Measurements from ENCODE around the gene DLG4. TPM values are rescaled to one million over a fixed set of nuclear protein-coding genes. Genes with fewer than 3 reads are reported as not detected.
A peak's percentile ranks its signal among the peaks of the same experiment; 100 is the strongest.

Gene DLG4
- total RNA-seq, 2 experiments from 2014 or later, result 10.2 to 11.0 TPM

DNA sequence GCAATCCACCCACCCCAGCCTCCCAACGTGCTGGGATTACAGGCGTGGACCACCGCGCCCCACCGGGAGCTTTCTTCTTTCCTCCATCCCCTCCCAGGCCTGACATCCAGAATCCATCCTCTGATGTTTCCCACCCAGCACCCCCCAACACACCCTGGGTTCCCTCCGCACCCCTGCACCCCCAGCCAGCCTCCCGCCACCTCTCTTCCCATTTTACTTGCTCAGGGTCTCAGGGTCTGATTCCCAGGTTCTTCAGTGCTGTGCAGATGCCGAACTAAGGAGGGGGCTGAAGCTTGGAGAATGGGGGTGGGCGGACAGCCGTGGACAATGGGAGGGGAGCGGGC is 40.7 kb downstream of the DLG4 start:
- no peak for ATAC-seq (ENCODE audit: poor library complexity)
- Mint-ChIP-seq H3K27ac (no peak overlapping the region), H3K27me3 (no peaks in the 10 kb centered on the region), H3K4me1 (ENCODE audit: low read depth) (peaks cover 14% of the 10 kb centered on the region), H3K4me3 (no peak overlapping the region), H3K36me3 (ENCODE audit: low read depth) (no peaks in the 10 kb centered on the region), H3K9me3 (no peaks in the 10 kb centered on the region)
- Histone ChIP-seq H3K4me1 (ENCODE audit: insufficient read depth, low read length) (peaks cover 28% of the 10 kb centered on the region), H3K36me3 (ENCODE audit: insufficient read depth, low read length) (no peaks in the 10 kb centered on the region), H3K4me3 (ENCODE audit: low read length) (no peak overlapping the region), H3K9me3 (ENCODE audit: control insufficient read depth in 1 of 2, insufficient read depth in 1 of 2, low read length in 2 of 2) (no peaks in the 10 kb centered on the region), H3K27me3 (ENCODE audit: control insufficient read depth in 1 of 2, insufficient read depth in 2 of 2, low read length in 2 of 2) (peaks cover 8 to 28% of the 10 kb centered on the region in 2 experiments), H3K27ac (ENCODE audit: low read depth in 1 of 2, low read length in 2 of 2) (no peak overlapping the region)
- intact Hi-C loops (cut with DNase I, micrococcal nuclease), result no loop called here
- TF ChIP-seq CTCF (IDR thresholded peaks at IDR 0.05), result no peak
- ChIA-PET CTCF (no interaction called here), POLR2A (no interaction called here)
- no peak for DNase-seq

DNA sequence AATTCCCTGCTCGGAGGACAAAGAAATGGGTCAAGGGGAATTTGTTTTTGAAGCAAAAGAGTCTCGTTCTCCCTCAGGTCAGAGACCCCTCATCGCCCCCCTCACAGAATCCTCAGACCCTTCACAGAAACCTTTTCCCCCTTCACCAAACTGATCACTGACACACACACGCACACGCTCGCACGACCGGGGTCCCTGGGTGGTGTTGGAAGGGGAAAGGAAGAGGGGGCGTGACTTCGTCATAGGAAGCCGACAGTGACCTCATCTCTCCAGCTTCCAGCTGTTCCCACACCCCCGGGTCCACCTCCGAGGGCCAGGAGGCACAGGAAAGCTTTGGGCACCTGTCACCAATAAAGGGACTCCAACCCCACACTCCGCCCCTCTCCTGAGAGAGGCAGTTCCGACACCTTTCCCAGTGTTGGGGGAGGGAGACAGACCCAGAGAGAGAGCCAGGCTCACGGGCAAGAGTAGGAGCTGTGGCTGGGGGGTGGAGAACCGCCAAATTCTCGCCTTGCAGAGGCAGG is 41.6 kb downstream of the DLG4 start:
- peak overlapping the region; percentile 74 for H3K4me3 Mint-ChIP-seq
- intact Hi-C loops (cut with DNase I, micrococcal nuclease), result loop anchor here (1.0 to 2.0 kb wide), 2 partner anchors 126 to 131 kb away; no protein-coding TSS in a partner anchor
- no peaks in the 10 kb centered on the region for H3K9me3 Mint-ChIP-seq
- Histone ChIP-seq H3K4me3 (ENCODE audit: low read length) (peak overlapping the region; percentile 43), H3K27me3 (ENCODE audit: control insufficient read depth in 1 of 2, insufficient read depth in 2 of 2, low read length in 2 of 2) (peaks cover 8 to 29% of the 10 kb centered on the region in 2 experiments), H3K9me3 (ENCODE audit: control insufficient read depth in 1 of 2, insufficient read depth in 1 of 2, low read length in 2 of 2) (no peaks in the 10 kb centered on the region), H3K36me3 (ENCODE audit: insufficient read depth, low read length) (no peaks in the 10 kb centered on the region), H3K27ac (ENCODE audit: low read depth in 1 of 2, low read length in 2 of 2) (no peak overlapping the region), H3K4me1 (ENCODE audit: insufficient read depth, low read length) (peaks cover 30% of the 10 kb centered on the region)
- no peak for ATAC-seq (ENCODE audit: poor library complexity)
- TF ChIP-seq CTCF (IDR thresholded peaks at IDR 0.05), result no peak
- H3K27ac Mint-ChIP-seq, result no peak overlapping the region
- H3K27me3 Mint-ChIP-seq, result no peaks in the 10 kb centered on the region
- H3K36me3 Mint-ChIP-seq (ENCODE audit: low read depth), result no peaks in the 10 kb centered on the region
- peak in 2 of 14 experiments; percentile 22 to 40 for DNase-seq
- H3K4me1 Mint-ChIP-seq (ENCODE audit: low read depth), result peaks cover 14% of the 10 kb centered on the region
- ChIA-PET CTCF (interaction anchor here (1.0 to 1.5 kb wide), 17 partner anchors 10 to 158 kb away, joined by 3 to 12 read pairs (median 4); partner anchors contain the start of genes ACAP1, SLC16A11 and SLC16A13), POLR2A (interaction anchor here (0.6 to 1.4 kb wide), 4 partner anchors 132 to 509 kb away, joined by 3 to 5 read pairs (median 4); partner anchors contain the start of genes SLC16A13 and TP53)

DNA sequence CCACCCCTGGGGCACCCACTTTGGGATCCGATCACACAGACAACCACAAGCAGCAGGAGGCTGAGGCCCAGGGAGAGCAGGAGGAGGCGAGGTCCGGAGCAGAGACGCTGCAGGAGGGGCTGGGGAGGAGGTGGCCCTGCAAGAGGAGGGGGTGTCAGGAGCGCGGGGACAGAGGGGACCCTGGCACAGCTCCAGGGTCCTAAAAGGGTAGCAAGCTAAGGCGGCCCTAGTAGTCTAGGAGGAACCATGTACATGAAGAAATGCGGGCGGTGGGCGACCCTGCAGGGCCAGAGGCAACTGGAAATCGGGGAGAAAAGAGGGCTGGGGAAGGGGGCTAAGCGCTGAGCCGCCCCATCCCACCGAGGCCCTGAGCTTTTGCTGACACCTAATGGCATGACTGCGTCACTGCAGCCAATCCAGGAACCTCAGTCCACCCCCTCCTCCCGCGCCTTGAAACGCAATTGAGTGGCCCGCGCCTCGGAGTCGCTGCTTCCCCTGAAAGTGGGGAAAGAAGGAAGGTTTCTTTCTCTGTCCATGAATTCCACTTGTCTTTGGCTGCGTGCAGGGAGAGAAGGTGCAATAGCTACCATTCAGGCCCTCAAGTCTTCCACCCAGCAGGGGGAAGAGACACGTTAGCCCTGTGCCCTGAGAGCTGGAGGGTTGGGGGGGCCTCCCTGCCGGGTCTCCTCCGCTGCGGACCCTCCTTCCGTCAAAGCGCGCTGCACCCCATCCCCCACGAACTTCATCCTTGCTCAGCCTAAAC is 42.3 kb downstream of the DLG4 start:
- DNase-seq, result peak; percentile 47 to 84 (median 56)
- peaks cover 30% of the 10 kb centered on the region for H3K4me1 ChIP-seq (ENCODE audit: insufficient read depth, low read length)
- TF ChIP-seq CTCF (IDR thresholded peaks at IDR 0.05), result peak; percentile 96
- Mint-ChIP-seq H3K36me3 (ENCODE audit: low read depth) (no peaks in the 10 kb centered on the region), H3K9me3 (no peaks in the 10 kb centered on the region), H3K27ac (no peak overlapping the region), H3K27me3 (no peaks in the 10 kb centered on the region), H3K4me1 (ENCODE audit: low read depth) (peaks cover 14% of the 10 kb centered on the region), H3K4me3 (peak overlapping the region; percentile 74)
- no peak overlapping the region for H3K27ac ChIP-seq (ENCODE audit: low read depth in 1 of 2, low read length in 2 of 2)
- H3K9me3 ChIP-seq (ENCODE audit: control insufficient read depth in 1 of 2, insufficient read depth in 1 of 2, low read length in 2 of 2), result no peaks in the 10 kb centered on the region
- peaks cover 8 to 29% of the 10 kb centered on the region in 2 experiments for H3K27me3 ChIP-seq (ENCODE audit: control insufficient read depth in 1 of 2, insufficient read depth in 2 of 2, low read length in 2 of 2)
- ATAC-seq (ENCODE audit: poor library complexity), result peak; percentile 89
- intact Hi-C loops (cut with DNase I, micrococcal nuclease), result loop anchor here (1.0 to 2.0 kb wide), 2 partner anchors 125 to 131 kb away; no protein-coding TSS in a partner anchor
- peak overlapping the region; percentile 43 for H3K4me3 ChIP-seq (ENCODE audit: low read length)
- ChIA-PET CTCF (interaction anchor here (1.0 to 1.5 kb wide), 17 partner anchors 11 to 159 kb away, joined by 3 to 12 read pairs (median 4); partner anchors contain the start of genes ACAP1, SLC16A11 and SLC16A13), POLR2A (interaction anchor here (0.7 to 1.4 kb wide), 4 partner anchors 8 to 510 kb away, joined by 3 to 5 read pairs (median 4); partner anchors contain the start of genes SLC16A13 and TP53)
- H3K36me3 ChIP-seq (ENCODE audit: insufficient read depth, low read length), result no peaks in the 10 kb centered on the region

All from CD4-positive, alpha-beta T cell (primary cell).